Natural killer cell treated with Interleukin-12 subunit alpha and Interleukin-12 subunit beta and Interleukin-15 and Interleukin-18, amount 100 ng/mL, for 72 hours (primary cell): Measurements from ENCODE around the gene ZNF608. TPM values are rescaled to one million over a fixed set of nuclear protein-coding genes. Genes with fewer than 3 reads are reported as not detected.

Experiments used
- ATAC-seq, 2 donors: fragments of 150-1000 bp; cut with Tn5 transposase in 1 of 2; sonication (Bioruptor Pico), chemical (Tn5 transposase) in 1 of 2; 2 replicates each; pipeline ENCODE4 v1.10.0; 2021
- DNase-seq: peaks from one replicate; pipeline ENCODE4 v3.0.0; 2022; ENCODE audit warnings: low spot score
- H3K27ac Mint-ChIP-seq, 2 donors: 1 replicate in 1 of 2; 2 replicates in 1 of 2; pipeline ENCODE4 v1.8.0; 2022; ENCODE audit warnings: mixed read lengths in 2 of 2, mild to moderate bottlenecking in 1 of 2, moderate library complexity in 1 of 2
- H3K27me3 Mint-ChIP-seq, 2 donors: 1 replicate in 1 of 2; 2 replicates in 1 of 2; pipeline ENCODE4 v1.8.0; 2022; ENCODE audit warnings: mixed read lengths in 2 of 2
- H3K36me3 Mint-ChIP-seq: one replicate; pipeline ENCODE4 v1.8.0; 2022; ENCODE audit warnings: mixed read lengths
- H3K4me1 Mint-ChIP-seq, 2 donors: 1 replicate in 1 of 2; 2 replicates in 1 of 2; pipeline ENCODE4 v1.8.0; 2022; ENCODE audit warnings: low read depth in 2 of 2, mixed read lengths in 2 of 2, mild to moderate bottlenecking in 1 of 2
- H3K4me3 Mint-ChIP-seq: one replicate; pipeline ENCODE4 v1.8.0; 2022; ENCODE audit warnings: mixed read lengths
- H3K9me3 Mint-ChIP-seq: 2 replicates; pipeline ENCODE4 v1.8.0; 2022; ENCODE audit warnings: mixed read lengths
- total RNA-seq, 2 donors: library from RNA; stranded (reverse); gene quantifications; one replicate each; pipeline ENCODE4 v1.2.3, GENCODE V29; 2022

Gene ZNF608
- total RNA-seq, 2 donors from 2014 or later: 0.47 to 0.59 TPM

DNA sequence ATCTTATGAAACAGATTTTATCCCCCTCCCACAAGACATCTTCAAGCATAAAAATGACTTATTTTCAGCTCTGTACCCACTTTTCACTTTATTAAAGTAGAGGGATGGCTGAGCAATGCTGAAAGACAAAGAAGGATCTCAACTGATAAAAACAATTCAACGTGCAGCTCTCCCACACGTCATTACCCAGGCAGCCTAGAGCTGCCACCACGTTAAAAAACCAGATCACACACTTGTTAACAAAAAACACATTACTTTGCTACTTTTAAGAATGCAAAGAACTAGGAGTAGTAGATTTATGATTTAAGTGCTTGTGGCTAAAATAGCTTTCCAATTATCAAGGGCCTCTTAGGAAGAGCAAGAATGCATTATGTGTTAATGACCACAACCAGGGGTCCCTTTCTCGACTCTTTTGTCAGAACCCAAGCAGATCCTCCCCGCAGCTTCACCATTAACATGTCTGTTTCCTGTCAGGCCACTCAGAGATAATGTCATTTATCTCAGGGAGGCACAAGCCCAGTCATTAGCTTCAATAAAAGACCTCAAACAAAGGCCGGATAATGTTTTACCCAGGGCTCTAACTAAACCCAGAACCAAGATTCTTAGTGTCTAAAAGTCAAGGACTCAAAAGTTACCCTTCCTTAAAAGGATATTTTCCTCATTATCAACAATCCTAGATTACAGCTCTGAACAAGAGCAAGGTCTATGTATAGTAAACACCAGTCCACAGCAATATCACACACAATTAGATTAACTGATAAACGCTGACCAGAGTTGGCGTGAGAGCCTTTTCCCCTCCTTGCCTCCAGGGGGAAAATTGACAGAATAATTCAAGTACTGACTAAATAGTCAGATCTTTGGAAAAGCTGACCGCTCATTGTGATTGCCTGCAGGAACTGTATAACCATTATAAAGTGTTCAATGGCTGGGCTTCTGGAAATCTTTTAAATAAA is 7.5 kb downstream of the ZNF608 start:
- no peak overlapping the region for H3K27ac Mint-ChIP-seq
- DNase-seq (no peak), ATAC-seq (no peak)
- peaks cover 7 to 8% of the 10 kb centered on the region in 2 donors for H3K4me1 Mint-ChIP-seq
- H3K4me3 Mint-ChIP-seq: no peak overlapping the region
- peaks cover 4% of the 10 kb centered on the region for H3K9me3 Mint-ChIP-seq
- peaks cover 31 to 48% of the 10 kb centered on the region in 2 donors for H3K27me3 Mint-ChIP-seq
- H3K36me3 Mint-ChIP-seq: peaks cover 10% of the 10 kb centered on the region

DNA sequence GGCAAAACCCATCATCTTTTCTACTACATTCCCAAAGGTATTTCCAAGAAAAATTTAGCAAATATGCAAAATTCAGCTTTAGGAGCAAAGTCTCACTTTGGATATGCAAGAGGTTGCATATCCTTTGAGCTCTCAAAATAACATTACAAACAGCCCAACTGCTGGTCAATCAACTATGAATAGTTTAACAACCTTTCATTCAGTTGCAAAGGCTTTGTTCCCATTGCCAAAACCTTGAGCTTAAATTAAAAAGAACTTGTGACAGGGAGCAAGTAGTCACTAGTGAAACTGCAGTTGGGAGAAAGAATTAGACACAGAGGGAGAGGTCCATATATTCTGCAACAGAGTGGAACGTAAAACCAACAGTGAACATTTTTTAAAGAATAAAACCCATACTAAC is 8.8 kb downstream of the ZNF608 start:
- DNase-seq: no peak
- Mint-ChIP-seq H3K27me3 (peaks cover 35 to 58% of the 10 kb centered on the region in 2 donors), H3K9me3 (peaks cover 4% of the 10 kb centered on the region), H3K36me3 (peaks cover 10% of the 10 kb centered on the region), H3K27ac (no peak overlapping the region), H3K4me1 (peaks cover 7 to 8% of the 10 kb centered on the region in 2 donors), H3K4me3 (no peak overlapping the region)
- no peak for ATAC-seq

DNA sequence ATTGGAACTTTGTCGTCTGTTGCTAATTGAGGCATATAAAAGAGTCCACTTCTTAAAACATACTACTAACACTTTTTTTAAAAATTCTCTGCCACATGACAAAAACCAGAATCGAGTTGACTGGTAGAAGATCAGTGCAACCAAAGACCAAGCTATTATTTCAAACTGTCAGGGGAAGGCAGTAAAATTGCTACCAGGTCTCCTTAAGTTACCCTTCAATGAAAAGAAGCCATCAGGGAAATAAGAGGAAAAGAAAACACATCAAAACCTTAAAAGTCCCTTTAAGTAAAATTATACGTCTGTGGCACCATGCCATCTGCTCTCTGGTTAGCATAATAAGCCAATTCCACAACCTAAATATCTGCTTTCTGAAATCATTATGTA is 9.6 kb downstream of the ZNF608 start:
- H3K36me3 Mint-ChIP-seq: peaks cover 10% of the 10 kb centered on the region
- no peak overlapping the region for H3K27ac Mint-ChIP-seq
- no peak for DNase-seq
- ATAC-seq: no peak
- H3K9me3 Mint-ChIP-seq: peaks cover 4% of the 10 kb centered on the region
- no peak overlapping the region for H3K4me3 Mint-ChIP-seq
- H3K27me3 Mint-ChIP-seq: peaks cover 41 to 66% of the 10 kb centered on the region in 2 donors
- peaks cover 7 to 8% of the 10 kb centered on the region in 2 donors for H3K4me1 Mint-ChIP-seq

DNA sequence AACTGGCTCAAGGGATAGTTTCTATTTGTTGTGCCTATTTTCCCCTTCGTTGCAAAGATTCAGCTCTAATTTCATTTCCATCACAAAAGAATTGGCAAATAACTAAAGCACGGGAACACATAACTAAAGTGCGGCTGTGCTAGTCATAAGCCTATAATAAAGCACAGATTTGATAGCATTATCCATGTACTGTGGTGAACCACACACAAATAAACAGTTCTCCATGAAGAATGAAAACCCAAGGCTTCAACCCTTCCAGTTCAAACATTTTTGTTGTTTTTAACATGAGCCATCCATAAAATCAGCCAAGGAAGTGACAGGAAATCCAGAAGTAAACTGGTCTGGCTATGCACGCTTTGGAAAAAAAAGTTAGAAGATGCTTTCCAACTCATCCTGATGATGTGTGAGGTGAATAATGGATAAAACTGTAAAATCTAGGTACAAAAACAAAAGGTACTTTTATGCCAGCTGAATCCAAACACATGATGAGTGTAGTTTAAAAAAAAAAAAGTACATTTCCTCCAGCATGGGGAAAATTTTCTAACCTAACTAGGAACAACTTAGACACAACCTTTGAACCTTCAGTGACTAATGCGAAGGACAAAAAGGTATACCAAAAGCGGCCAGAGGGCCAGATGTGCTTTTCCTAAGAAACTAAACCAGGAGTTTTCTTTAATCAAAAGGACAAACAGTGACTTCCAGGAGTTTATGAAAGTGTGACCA is 10.2 kb downstream of the ZNF608 start:
- no peak overlapping the region for H3K4me3 Mint-ChIP-seq
- H3K4me1 Mint-ChIP-seq: peaks cover 7 to 8% of the 10 kb centered on the region in 2 donors
- H3K27ac Mint-ChIP-seq: no peak overlapping the region
- peaks cover 4% of the 10 kb centered on the region for H3K9me3 Mint-ChIP-seq
- H3K27me3 Mint-ChIP-seq: peaks cover 42 to 63% of the 10 kb centered on the region in 2 donors
- ATAC-seq (no peak), DNase-seq (no peak)
- peaks cover 10% of the 10 kb centered on the region for H3K36me3 Mint-ChIP-seq

DNA sequence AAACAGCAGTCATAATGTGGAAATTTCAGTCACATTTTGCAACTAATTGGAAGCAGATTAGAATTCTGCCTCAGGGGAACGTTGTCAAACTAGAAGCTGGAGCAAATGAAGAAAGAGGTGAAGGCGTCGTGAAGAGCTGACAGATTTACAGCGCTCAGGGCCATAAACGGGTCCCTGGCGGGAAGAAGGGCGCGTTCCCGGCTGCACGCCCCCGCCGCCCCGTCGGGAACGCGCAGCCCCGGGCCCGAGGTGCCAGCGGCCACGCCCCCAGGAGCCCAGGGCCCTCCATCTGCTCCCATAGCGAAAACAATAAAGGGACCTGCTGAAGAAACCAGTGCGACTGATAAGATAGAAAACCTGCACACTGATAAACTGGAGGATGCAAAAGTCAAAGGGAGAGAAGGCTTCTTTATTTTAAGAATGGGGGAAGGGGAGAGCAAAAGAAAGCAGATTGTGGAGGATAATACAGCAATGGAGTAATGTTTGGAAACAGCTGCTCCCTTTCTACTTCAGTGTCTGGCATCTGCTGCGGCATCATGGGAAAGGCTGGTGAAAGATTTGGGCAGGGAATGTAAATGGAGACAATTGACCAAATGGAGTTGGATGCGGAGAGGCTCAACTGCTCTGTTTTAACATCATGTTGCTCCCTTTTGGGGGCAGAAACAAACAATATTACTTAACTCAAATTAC is 11.1 kb downstream of the ZNF608 start:
- no peak overlapping the region for H3K4me3 Mint-ChIP-seq
- H3K9me3 Mint-ChIP-seq: peaks cover 4% of the 10 kb centered on the region
- DNase-seq (no peak), ATAC-seq (no peak)
- H3K27ac Mint-ChIP-seq: no peak overlapping the region
- peaks cover 7 to 8% of the 10 kb centered on the region in 2 donors for H3K4me1 Mint-ChIP-seq
- peaks cover 45 to 58% of the 10 kb centered on the region in 2 donors for H3K27me3 Mint-ChIP-seq
- H3K36me3 Mint-ChIP-seq: peaks cover 10% of the 10 kb centered on the region

- ATAC-seq (no peak), DNase-seq (no peak)
- Mint-ChIP-seq H3K4me3 (no peak overlapping the region), H3K9me3 (no peaks in the 10 kb centered on the region), H3K36me3 (peaks cover 10% of the 10 kb centered on the region), H3K27me3 (peaks cover 46 to 58% of the 10 kb centered on the region in 2 donors), H3K4me1 (peaks cover 12% of the 10 kb centered on the region in 2 donors), H3K27ac (no peak overlapping the region)
Measured at GRCh38 chr5:124734574-124735168, 11.8 kb downstream of the ZNF608 start.

DNA sequence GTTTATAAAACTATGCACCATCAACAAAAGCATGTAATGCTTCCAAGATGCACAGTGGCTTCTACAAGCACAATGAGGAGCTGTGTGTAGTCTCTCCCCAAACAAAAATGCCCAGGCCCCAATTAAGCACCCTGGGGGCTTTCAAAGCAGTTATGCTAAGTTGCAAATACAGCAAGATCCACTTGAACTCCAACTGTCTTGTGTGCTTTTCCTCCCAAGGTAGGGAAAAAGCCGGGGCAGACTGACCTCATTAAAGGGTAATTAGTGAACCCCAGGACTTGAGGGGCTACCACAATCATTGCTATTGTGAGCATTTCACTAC is 13.1 kb downstream of the ZNF608 start:
- ATAC-seq (no peak), DNase-seq (no peak)
- peaks cover 10% of the 10 kb centered on the region for H3K36me3 Mint-ChIP-seq
- no peaks in the 10 kb centered on the region for H3K9me3 Mint-ChIP-seq
- no peak overlapping the region for H3K4me3 Mint-ChIP-seq
- no peak overlapping the region for H3K27ac Mint-ChIP-seq
- peaks cover 9 to 13% of the 10 kb centered on the region in 2 donors for H3K4me1 Mint-ChIP-seq
- peaks cover 40 to 51% of the 10 kb centered on the region in 2 donors for H3K27me3 Mint-ChIP-seq

GRCh38 chr5:124732428-124733328 is 13.8 kb downstream of the ZNF608 start:
- Mint-ChIP-seq H3K27me3 (peaks cover 37 to 51% of the 10 kb centered on the region in 2 donors), H3K9me3 (no peaks in the 10 kb centered on the region), H3K4me1 (peaks cover 9 to 13% of the 10 kb centered on the region in 2 donors), H3K36me3 (peaks cover 10% of the 10 kb centered on the region), H3K4me3 (no peak overlapping the region), H3K27ac (no peak overlapping the region)
- ATAC-seq (no peak), DNase-seq (no peak)

DNA sequence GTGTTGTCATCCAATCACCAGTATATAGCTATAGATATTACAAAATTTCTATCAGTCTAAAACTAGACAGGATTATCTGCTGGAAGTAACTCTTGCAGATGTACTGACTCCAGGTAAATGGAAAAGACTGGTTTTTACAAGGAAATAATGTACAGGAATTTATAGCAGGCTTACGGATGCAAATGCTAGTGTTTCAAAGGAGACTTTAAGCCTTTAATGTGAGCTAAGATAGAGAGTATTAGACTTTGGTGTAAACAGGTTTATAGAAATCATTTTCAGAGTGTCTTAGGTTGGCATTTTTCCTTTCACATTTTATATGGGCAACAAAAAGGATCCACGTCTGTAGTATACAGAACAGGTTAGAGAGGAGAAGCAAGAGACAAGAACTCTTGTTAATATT is 16.1 kb downstream of the ZNF608 start:
- no peak for ATAC-seq
- Mint-ChIP-seq H3K36me3 (peaks cover 7% of the 10 kb centered on the region), H3K9me3 (peaks cover 5% of the 10 kb centered on the region), H3K27ac (no peak overlapping the region), H3K4me1 (peaks cover 9 to 11% of the 10 kb centered on the region in 2 donors), H3K4me3 (no peak overlapping the region), H3K27me3 (peaks cover 46 to 56% of the 10 kb centered on the region in 2 donors)
- no peak for DNase-seq

DNA sequence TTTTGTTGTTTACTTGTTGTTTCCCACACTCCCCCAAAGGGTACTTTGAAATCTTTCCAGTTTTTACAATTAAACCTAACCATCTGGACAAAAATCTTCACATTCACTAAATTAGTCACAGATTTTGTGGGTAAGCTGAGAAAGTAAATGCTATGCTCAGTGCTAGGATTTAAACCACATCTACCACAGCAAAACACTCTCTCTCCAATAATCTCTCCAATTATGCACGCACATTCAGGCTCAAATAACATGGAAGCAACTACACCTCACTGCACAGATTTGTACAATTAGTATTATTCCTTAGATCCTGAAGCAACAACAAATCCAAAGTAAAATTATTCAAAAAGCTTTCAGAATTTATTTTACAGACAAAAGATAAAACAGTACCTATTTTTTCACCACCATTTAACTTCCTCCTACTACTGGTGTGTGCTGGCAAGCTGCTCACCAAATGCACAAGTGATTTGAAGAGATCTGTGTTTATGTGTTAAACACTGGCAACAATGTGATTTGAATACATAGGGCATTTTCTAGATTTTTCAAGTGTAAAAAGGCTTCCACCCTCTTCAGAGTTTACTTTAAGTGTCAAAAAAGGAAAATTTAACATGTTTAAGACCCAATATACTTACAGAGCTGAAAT is 16.6 kb downstream of the ZNF608 start:
- Mint-ChIP-seq H3K36me3 (peaks cover 1% of the 10 kb centered on the region), H3K27me3 (peaks cover 44 to 55% of the 10 kb centered on the region in 2 donors), H3K9me3 (peaks cover 5% of the 10 kb centered on the region), H3K27ac (no peak overlapping the region), H3K4me3 (no peak overlapping the region), H3K4me1 (peaks cover 6% of the 10 kb centered on the region in 2 donors)
- no peak for ATAC-seq
- DNase-seq: no peak

DNA sequence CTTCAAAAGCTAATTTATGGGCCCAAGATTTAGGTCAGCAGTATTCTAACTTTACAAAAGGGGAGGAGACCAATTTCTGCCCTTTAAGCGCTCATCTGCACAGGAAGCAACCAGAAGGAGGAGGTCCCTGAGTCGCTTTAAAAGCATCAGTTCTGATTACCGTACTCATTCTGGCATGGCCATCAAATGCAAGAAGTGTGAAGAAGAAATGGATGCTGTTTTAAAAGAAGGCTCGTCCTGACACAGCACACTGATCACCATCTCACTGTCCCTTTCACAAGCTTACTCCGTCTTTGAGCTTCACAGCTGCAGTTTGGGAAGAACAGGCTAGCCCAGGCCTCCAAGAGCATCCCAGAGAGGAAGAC is 17.5 kb downstream of the ZNF608 start:
- H3K4me1 Mint-ChIP-seq: peaks cover 5 to 6% of the 10 kb centered on the region in 2 donors
- H3K4me3 Mint-ChIP-seq: no peak overlapping the region
- peaks cover 5% of the 10 kb centered on the region for H3K9me3 Mint-ChIP-seq
- H3K36me3 Mint-ChIP-seq: no peaks in the 10 kb centered on the region
- no peak overlapping the region for H3K27ac Mint-ChIP-seq
- ATAC-seq (no peak), DNase-seq (no peak)
- peaks cover 39 to 48% of the 10 kb centered on the region in 2 donors for H3K27me3 Mint-ChIP-seq

DNA sequence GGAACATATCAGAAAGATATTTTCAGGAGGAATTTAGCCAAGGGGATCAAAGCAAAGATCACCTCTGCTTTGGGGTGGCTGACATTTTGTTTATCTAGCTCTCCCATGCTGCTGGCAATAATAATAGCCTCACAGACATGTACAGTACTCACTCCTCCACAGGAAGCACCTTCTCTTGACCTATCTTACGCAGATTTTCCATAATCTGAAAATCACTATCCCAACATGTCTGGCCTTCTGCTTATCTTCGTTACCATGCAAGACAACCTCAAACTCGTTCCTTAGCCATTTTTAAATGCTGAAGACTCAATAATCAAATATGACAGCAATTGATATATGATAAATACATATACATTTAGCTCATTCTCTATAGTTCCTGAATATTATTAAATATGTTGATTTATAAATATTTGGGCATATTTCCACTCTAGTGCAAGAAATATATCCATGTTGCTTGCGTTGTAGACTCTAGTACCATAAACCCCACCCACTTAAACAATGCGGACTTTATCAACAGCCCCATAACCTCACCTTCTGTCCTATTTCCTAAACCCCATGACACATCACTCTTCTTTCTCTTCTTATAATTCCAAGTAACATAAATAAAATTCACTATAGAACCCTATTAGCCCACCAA is 18.0 kb downstream of the ZNF608 start:
- Mint-ChIP-seq H3K4me3 (no peak overlapping the region), H3K36me3 (no peaks in the 10 kb centered on the region), H3K9me3 (peaks cover 5% of the 10 kb centered on the region), H3K27me3 (peaks cover 40 to 51% of the 10 kb centered on the region in 2 donors), H3K27ac (no peak overlapping the region), H3K4me1 (peaks cover 5 to 6% of the 10 kb centered on the region in 2 donors)
- no peak for ATAC-seq
- DNase-seq: no peak
